Epithelial cell of proximal tubule (primary cell): Measurements from ENCODE around the gene KIAA1217. TPM values are rescaled to one million over a fixed set of nuclear protein-coding genes. Genes with fewer than 3 reads are reported as not detected.

ENCODE experiments used
- DNase-seq: peaks from one replicate; pipeline ENCODE4 v3.0.0-alpha.2; 2011; ENCODE audit warnings: low read depth
- H3K4me3 ChIP-seq: 2 replicates; pipeline ENCODE4 v1.5.1; 2011; ENCODE audit warnings: low read depth, mild to moderate bottlenecking, low read length
- CTCF ChIP-seq: conservative IDR thresholded peaks from 2 replicates; pipeline ENCODE4 v1.5.1; 2012; ENCODE audit warnings: low read depth, mild to moderate bottlenecking, low read length
- total RNA-seq: library from RNA; depleted of rRNA; stranded (reverse); fragments of >200 nt; gene quantifications from 2 replicates; pipeline ENCODE4 v1.2.3, GENCODE V29; 2015

Gene KIAA1217
- total RNA-seq, 1 donor from 2014 or later: 20.2 TPM

GRCh38 chr10:24465124-24465874 is 256.4 kb downstream of the KIAA1217 start:
- peak overlapping the region; percentile 61 for H3K4me3 ChIP-seq
- DNase-seq: no peak
- no peak for TF ChIP-seq CTCF

- TF ChIP-seq CTCF: no peak
- H3K4me3 ChIP-seq: peak overlapping the region; percentile 61
- DNase-seq: peak; percentile 96
Observed at GRCh38 chr10:24465891-24466818, 257.2 kb downstream of the KIAA1217 start.

GRCh38 chr10:24467136-24467535 is 258.2 kb downstream of the KIAA1217 start:
- DNase-seq: no peak
- peak overlapping the region; percentile 61 for H3K4me3 ChIP-seq
- no peak for TF ChIP-seq CTCF

GRCh38 chr10:24467605-24468004 is 258.7 kb downstream of the KIAA1217 start:
- H3K4me3 ChIP-seq: peak overlapping the region; percentile 61

GRCh38 chr10:24468281-24468751 is 259.4 kb downstream of the KIAA1217 start:
- peak overlapping the region; percentile 61 for H3K4me3 ChIP-seq
- DNase-seq: no peak
- no peak for TF ChIP-seq CTCF

More at GRCh38 chr10:24467605-24468004, 258.7 kb downstream of the KIAA1217 start:
- TF ChIP-seq CTCF: no peak
- no peak for DNase-seq

- no peak for TF ChIP-seq CTCF
- no peak overlapping the region for H3K4me3 ChIP-seq
- DNase-seq: peak; percentile 72
Observed at GRCh38 chr10:24469993-24470392, 261.1 kb downstream of the KIAA1217 start.
